ENCODE data around the gene CHTOP. TPM values are rescaled to one million over a fixed set of nuclear protein-coding genes. Genes with fewer than 3 reads are reported as not detected.

CHTOP gene
- total RNA-seq, 1 experiment from 2014 or later = 83.9 TPM

- H3K27me3 ChIP-seq (ENCODE audit: insufficient read depth, low read depth) = peaks cover 4% of the 10 kb centered on the region; the same call in 1 of the 2 replicates
- H3K36me3 ChIP-seq (ENCODE audit: low read depth) = peaks cover 11% of the 10 kb centered on the region
- no peak for DNase-seq
- H3K9me2 ChIP-seq (ENCODE audit: insufficient read depth) = no peaks in the 10 kb centered on the region
- ChIA-PET CTCF (interaction anchor here (0.7 kb wide), 1 partner anchor 314 kb away, joined by 7 read pairs; no protein-coding TSS in a partner anchor), POLR2A (ENCODE audit: unreplicated experiment) (interaction anchor here (0.7 kb wide), 1 partner anchor 58 kb away, joined by 10 read pairs; no protein-coding TSS in a partner anchor)
- BruUV-seq (replicated peaks) = no TSS peak
- no peak overlapping the region for H3K4me3 ChIP-seq
- H2AFZ ChIP-seq = no peak overlapping the region
- peaks cover 23% of the 10 kb centered on the region for H3K79me2 ChIP-seq (ENCODE audit: low read depth)
- peaks cover 41% of the 10 kb centered on the region for H3F3A ChIP-seq (ENCODE audit: insufficient read depth, low read depth)
- H3K4me1 ChIP-seq (replicated peaks; ENCODE audit: insufficient read depth) = peaks cover 13% of the 10 kb centered on the region
- TF ChIP-seq EZH2 (IDR thresholded peaks at IDR 0.05; ENCODE audit: low read depth) = no peak
- TF ChIP-seq, protein P1, sequence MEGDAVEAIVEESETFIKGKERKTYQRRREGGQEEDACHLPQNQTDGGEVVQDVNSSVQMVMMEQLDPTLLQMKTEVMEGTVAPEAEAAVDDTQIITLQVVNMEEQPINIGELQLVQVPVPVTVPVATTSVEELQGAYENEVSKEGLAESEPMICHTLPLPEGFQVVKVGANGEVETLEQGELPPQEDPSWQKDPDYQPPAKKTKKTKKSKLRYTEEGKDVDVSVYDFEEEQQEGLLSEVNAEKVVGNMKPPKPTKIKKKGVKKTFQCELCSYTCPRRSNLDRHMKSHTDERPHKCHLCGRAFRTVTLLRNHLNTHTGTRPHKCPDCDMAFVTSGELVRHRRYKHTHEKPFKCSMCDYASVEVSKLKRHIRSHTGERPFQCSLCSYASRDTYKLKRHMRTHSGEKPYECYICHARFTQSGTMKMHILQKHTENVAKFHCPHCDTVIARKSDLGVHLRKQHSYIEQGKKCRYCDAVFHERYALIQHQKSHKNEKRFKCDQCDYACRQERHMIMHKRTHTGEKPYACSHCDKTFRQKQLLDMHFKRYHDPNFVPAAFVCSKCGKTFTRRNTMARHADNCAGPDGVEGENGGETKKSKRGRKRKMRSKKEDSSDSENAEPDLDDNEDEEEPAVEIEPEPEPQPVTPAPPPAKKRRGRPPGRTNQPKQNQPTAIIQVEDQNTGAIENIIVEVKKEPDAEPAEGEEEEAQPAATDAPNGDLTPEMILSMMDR (conservative IDR thresholded peaks at IDR 0.05) = no peak
- H3K27ac ChIP-seq = 0 out of 2 replicates have a peak overlapping the region, but pooled peaks have one; percentile 1
- no peak overlapping the region for H3K4me2 ChIP-seq
- H4K20me1 ChIP-seq (ENCODE audit: insufficient read depth) = 0 out of 2 replicates have a peak, but pooled peaks cover 6% of the 10 kb centered on the region
- intact Hi-C loops (cut with micrococcal nuclease; ENCODE audit: unreplicated experiment) = loop anchor here (5.0 to 10.0 kb wide), 3 partner anchors 314 to 599 kb away; partner anchors contain the start of genes HAX1, RAB13 and S100A9
- H3K9me3 ChIP-seq (ENCODE audit: insufficient read depth, low read depth) = no peaks in the 10 kb centered on the region
Measured at GRCh38 chr1:153673511-153673910, 39.6 kb downstream of the CHTOP start.

GRCh38 chr1:153677718-153678518 lies 44.1 kb downstream of the CHTOP start:
- Histone ChIP-seq H3F3A (ENCODE audit: insufficient read depth, low read depth) (peaks cover 13% of the 10 kb centered on the region), H3K79me2 (ENCODE audit: low read depth) (no peaks in the 10 kb centered on the region), H3K27ac (no peak overlapping the region), H3K9me3 (ENCODE audit: insufficient read depth, low read depth) (no peaks in the 10 kb centered on the region), H3K4me3 (peak overlapping the region; percentile 39; the same call in 1 of the 2 replicates), H2AFZ (no peak overlapping the region), H4K20me1 (ENCODE audit: insufficient read depth) (no peaks in the 10 kb centered on the region), H3K4me2 (peak overlapping the region; percentile 80), H3K27me3 (ENCODE audit: insufficient read depth, low read depth) (peaks cover 9% of the 10 kb centered on the region; the same call in 1 of the 2 replicates), H3K4me1 (replicated peaks; ENCODE audit: insufficient read depth) (no peaks in the 10 kb centered on the region), H3K9me2 (ENCODE audit: insufficient read depth) (no peaks in the 10 kb centered on the region), H3K36me3 (ENCODE audit: low read depth) (no peaks in the 10 kb centered on the region)
- TF ChIP-seq EZH2 (IDR thresholded peaks at IDR 0.05; ENCODE audit: low read depth) = no peak
- TF ChIP-seq, protein P1 (conservative IDR thresholded peaks at IDR 0.05) = peak; percentile 94
- peak in 1 of 2 experiments; percentile 38 for DNase-seq
- CTCF ChIA-PET = no interaction called here
- POLR2A ChIA-PET (ENCODE audit: unreplicated experiment) = interaction anchor here (0.7 kb wide), 2 partner anchors 54 to 133 kb away, joined by 4 read pairs; no protein-coding TSS in a partner anchor
- intact Hi-C loops (cut with micrococcal nuclease; ENCODE audit: unreplicated experiment) = loop anchor here (1.0 to 10.0 kb wide), 3 partner anchors 49 to 323 kb away; partner anchors contain the start of genes INTS3 and S100A9
- BruUV-seq (replicated peaks) = no TSS peak

- DNase-seq = no peak
- peak within 1 kb of the TSS; percentile 39; the same call in 1 of the 2 replicates for H3K4me3 ChIP-seq
- H3K79me2 ChIP-seq (ENCODE audit: low read depth) = no peaks in the 10 kb centered on the region
- H3F3A ChIP-seq (ENCODE audit: insufficient read depth, low read depth) = peaks cover 10% of the 10 kb centered on the region; the same call in 1 of the 2 replicates
- H4K20me1 ChIP-seq (ENCODE audit: insufficient read depth) = no peaks in the 10 kb centered on the region
- H3K4me2 ChIP-seq = peak within 1 kb of the TSS; percentile 80
- no peak within 1 kb of the TSS for H3K27ac ChIP-seq
- CTCF ChIA-PET = no interaction called here
- POLR2A ChIA-PET (ENCODE audit: unreplicated experiment) = interaction anchor here (0.7 kb wide), 1 partner anchor 66 kb away, joined by 3 read pairs; the partner anchor contains the start of gene S100A16
- H3K9me2 ChIP-seq (ENCODE audit: insufficient read depth) = no peaks in the 10 kb centered on the region
- intact Hi-C loops (cut with micrococcal nuclease; ENCODE audit: unreplicated experiment) = loop anchor here (5.0 to 10.0 kb wide), 2 partner anchors 49 to 324 kb away; partner anchors contain the start of genes INTS3 and S100A9
- BruUV-seq (replicated peaks) = no TSS peak
- peaks cover 9% of the 10 kb centered on the region; the same call in 1 of the 2 replicates for H3K27me3 ChIP-seq (ENCODE audit: insufficient read depth, low read depth)
- H3K4me1 ChIP-seq (replicated peaks; ENCODE audit: insufficient read depth) = no peaks in the 10 kb centered on the region
- H3K36me3 ChIP-seq (ENCODE audit: low read depth) = no peaks in the 10 kb centered on the region
- peak within 1 kb of the TSS; percentile 64; the same call in 1 of the 2 replicates for H2AFZ ChIP-seq
- no peaks in the 10 kb centered on the region for H3K9me3 ChIP-seq (ENCODE audit: insufficient read depth, low read depth)
- no peak for TF ChIP-seq EZH2 (IDR thresholded peaks at IDR 0.05; ENCODE audit: low read depth)
- TF ChIP-seq, protein P1 (conservative IDR thresholded peaks at IDR 0.05) = no peak
Measured at GRCh38 chr1:153678519-153679336, 44.9 kb downstream of the CHTOP start, which contains the start of gene NPR1. NPR1 (plus strand) TSS chr1:153678688; CDS start chr1:153679109, 421 bp downstream.

All from PC-9 (cell line).